Neural cell (in vitro differentiated cells): Measurements from ENCODE around the gene CCN5. TPM values are rescaled to one million over a fixed set of nuclear protein-coding genes. Genes with fewer than 3 reads are reported as not detected.

Source experiments
- H2AFZ ChIP-seq: fragments of 200-600, 300-800 bp; sonication (generic), shearing (Covaris generic); 2 replicates; pipeline ENCODE4 v1.6.0; 2014; ENCODE audit warnings: low read depth, mild to moderate bottlenecking, antibody characterized with exemption, low read length, moderate library complexity
- H3F3A ChIP-seq: fragments of 200-600 bp; shearing (Covaris generic); 2 replicates; pipeline ENCODE4 v1.6.1; 2016; ENCODE audit warnings: mild to moderate bottlenecking, moderate library complexity, mixed read lengths, antibody characterized with exemption, low read length; ENCODE audit not compliant: insufficient read depth, poor library complexity, severe bottlenecking
- H3K27ac ChIP-seq: fragments of 200-600, 300-800 bp; sonication (generic), shearing (Covaris generic); 2 replicates; pipeline ENCODE4 v1.5.1; 2014; ENCODE audit warnings: mild to moderate bottlenecking, low read length, moderate library complexity
- H3K27me3 ChIP-seq: fragments of 300-800, 200-600 bp; sonication (generic), shearing (Covaris generic); 2 replicates; pipeline ENCODE4 v1.6.0; 2014; ENCODE audit warnings: mild to moderate bottlenecking, low read depth, low read length, moderate library complexity; ENCODE audit not compliant: insufficient read depth
- H3K36me3 ChIP-seq: fragments of 300-800, 200-600 bp; sonication (generic), shearing (Covaris generic); 2 replicates; pipeline ENCODE4 v1.5.1; 2014; ENCODE audit warnings: mild to moderate bottlenecking, antibody characterized with exemption, low read length, moderate library complexity; ENCODE audit not compliant: insufficient read depth
- H3K4me2 ChIP-seq: fragments of 300-800, 200-600 bp; sonication (generic), shearing (Covaris generic); 2 replicates; pipeline ENCODE4 v1.6.0; 2014; ENCODE audit warnings: mild to moderate bottlenecking, low read length
- H3K4me3 ChIP-seq: fragments of 300-800, 200-600 bp; sonication (generic), shearing (Covaris generic); 2 replicates; pipeline ENCODE4 v1.5.1; 2014; ENCODE audit warnings: mild to moderate bottlenecking, low read length, moderate library complexity
- H3K79me2 ChIP-seq: fragments of 200-600 bp; shearing (Covaris generic); replicated peaks from 2 replicates; pipeline ENCODE4 v1.6.0; 2014; ENCODE audit warnings: mild to moderate bottlenecking, low read length, moderate library complexity; ENCODE audit not compliant: insufficient read depth
- H3K9ac ChIP-seq: fragments of 300-800, 200-600 bp; sonication (generic), shearing (Covaris generic); 2 replicates; pipeline ENCODE4 v1.6.1; 2016; ENCODE audit warnings: mild to moderate bottlenecking, low read length, mixed read lengths
- H3K9me2 ChIP-seq: fragments of 200-600 bp; shearing (Covaris generic); 2 replicates; pipeline ENCODE4 v1.6.1; 2016; ENCODE audit warnings: mild to moderate bottlenecking, low read length, mixed read lengths; ENCODE audit not compliant: insufficient read depth
- H3K9me3 ChIP-seq: fragments of 200-600, 300-800 bp; sonication (generic), shearing (Covaris generic); 2 replicates; pipeline ENCODE4 v1.6.1; 2016; ENCODE audit warnings: mild to moderate bottlenecking, mixed run types, low read length, moderate library complexity, mixed read lengths
- H4K20me1 ChIP-seq: fragments of 200-600 bp; shearing (Covaris generic); 2 replicates; pipeline ENCODE4 v1.6.1; 2016; ENCODE audit warnings: mild to moderate bottlenecking, mixed run types; ENCODE audit not compliant: insufficient read depth
- CTCF ChIP-seq: fragments of 450-650 bp; IDR thresholded peaks from 2 replicates; pipeline ENCODE4 v1.5.1; 2014; ENCODE audit warnings: antibody characterized with exemption, mild to moderate bottlenecking, moderate library complexity; ENCODE audit not compliant: poor library complexity, severe bottlenecking
- EP300 ChIP-seq: fragments of 450-650 bp; conservative IDR thresholded peaks from 2 replicates; pipeline ENCODE4 v1.6.1; 2014; ENCODE audit warnings: antibody characterized with exemption, mild to moderate bottlenecking, moderate library complexity; ENCODE audit not compliant: poor library complexity, severe bottlenecking
- EZH2 ChIP-seq: fragments of 200-600, 300-800 bp; shearing (Covaris generic), sonication (generic); IDR thresholded peaks from 2 replicates; pipeline ENCODE4 v1.6.1; 2014; ENCODE audit warnings: antibody characterized with exemption, low read length, borderline replicate concordance, mild to moderate bottlenecking; ENCODE audit not compliant: insufficient read depth, poor library complexity, severe bottlenecking
- MXI1 ChIP-seq: fragments of 450-650 bp; conservative IDR thresholded peaks from 2 replicates; pipeline ENCODE4 v1.6.1; 2014; ENCODE audit warnings: antibody characterized with exemption, mild to moderate bottlenecking; ENCODE audit not compliant: poor library complexity, severe bottlenecking
- POLR2AphosphoS5 ChIP-seq: IDR thresholded peaks from 2 replicates; pipeline ENCODE4 v1.6.1; 2012
- RAD21 ChIP-seq: fragments of 450-650 bp; conservative IDR thresholded peaks from 2 replicates; pipeline ENCODE4 v1.6.1; 2014; ENCODE audit warnings: antibody characterized with exemption, mild to moderate bottlenecking, moderate library complexity
- REST ChIP-seq: IDR thresholded peaks from 2 replicates; pipeline ENCODE4 v1.6.1; 2012; ENCODE audit warnings: borderline replicate concordance
- SMC3 ChIP-seq: fragments of 450-650 bp; conservative IDR thresholded peaks from 2 replicates; pipeline ENCODE4 v1.6.1; 2014; ENCODE audit warnings: antibody characterized with exemption, mild to moderate bottlenecking, moderate library complexity; ENCODE audit not compliant: poor library complexity
- TAF1 ChIP-seq: IDR thresholded peaks from 2 replicates; pipeline ENCODE4 v1.6.1; 2012; ENCODE audit warnings: low read depth
- polyA plus RNA-seq: library from polyadenylated mRNA; depleted of rRNA; stranded (reverse); fragments of >200 nt; gene quantifications from 2 replicates; pipeline ENCODE4 v1.2.3, GENCODE V29; 2014

CCN5 gene
- polyA plus RNA-seq, 1 donor from 2014 or later: not detected

GRCh38 chr20:44758247-44759101 is 43.3 kb downstream of the CCN5 start:
- TF ChIP-seq RAD21 (no peak), EP300 (no peak), EZH2 (no peak), SMC3 (no peak), REST (no peak), CTCF (no peak), MXI1 (no peak), POLR2AphosphoS5 (no peak), TAF1 (no peak)
- H3K4me3 ChIP-seq: no peak overlapping the region
- H4K20me1 ChIP-seq: no peaks in the 10 kb centered on the region

GRCh38 chr20:44759595-44759994 is 44.4 kb downstream of the CCN5 start:
- H3K79me2 ChIP-seq: no peaks in the 10 kb centered on the region
- H3K27ac ChIP-seq: no peak overlapping the region
- no peaks in the 10 kb centered on the region for H4K20me1 ChIP-seq
- no peak for TF ChIP-seq RAD21
- no peak for TF ChIP-seq REST
- no peak for TF ChIP-seq MXI1
- no peak for TF ChIP-seq CTCF
- TF ChIP-seq POLR2AphosphoS5: no peak
- no peak for TF ChIP-seq EP300
- no peak for TF ChIP-seq TAF1
- TF ChIP-seq EZH2: no peak
- TF ChIP-seq SMC3: no peak
- H2AFZ ChIP-seq: no peak overlapping the region
- H3K27me3 ChIP-seq: no peaks in the 10 kb centered on the region
- no peak overlapping the region for H3K9ac ChIP-seq
- no peaks in the 10 kb centered on the region for H3K9me2 ChIP-seq
- no peak overlapping the region for H3K4me2 ChIP-seq
- no peak overlapping the region for H3K4me3 ChIP-seq
- no peaks in the 10 kb centered on the region for H3F3A ChIP-seq
- no peaks in the 10 kb centered on the region for H3K9me3 ChIP-seq
- no peaks in the 10 kb centered on the region for H3K36me3 ChIP-seq

More at GRCh38 chr20:44758247-44759101, 43.3 kb downstream of the CCN5 start:
- Histone ChIP-seq H3K4me2 (no peak overlapping the region), H3K27ac (no peak overlapping the region), H3K9me2 (no peaks in the 10 kb centered on the region), H3K36me3 (no peaks in the 10 kb centered on the region), H2AFZ (no peak overlapping the region), H3F3A (no peaks in the 10 kb centered on the region), H3K27me3 (no peaks in the 10 kb centered on the region), H3K9ac (no peak overlapping the region), H3K9me3 (no peaks in the 10 kb centered on the region), H3K79me2 (no peaks in the 10 kb centered on the region)
